Left ventricle myocardium inferior (tissue), 1 donor: ENCODE data around the gene UBE2C. TPM values are rescaled to one million over a fixed set of nuclear protein-coding genes. Genes with fewer than 3 reads are reported as not detected.

Experiments used
- DNase-seq: peaks from one replicate; pipeline ENCODE4 v3.0.0-alpha.2; 2020
- H3K27ac ChIP-seq: fragments of 200-600 bp; replicated peaks from 2 replicates; pipeline ENCODE4 v1.8.0; 2021
- H3K27me3 ChIP-seq: fragments of 200-600 bp; 2 replicates; pipeline ENCODE4 v1.8.0; 2021; ENCODE audit warnings: low read depth
- H3K36me3 ChIP-seq: fragments of 200-600 bp; 2 replicates; pipeline ENCODE4 v1.8.0; 2021
- H3K4me1 ChIP-seq: fragments of 200-600 bp; 2 replicates; pipeline ENCODE4 v1.8.0; 2021
- H3K4me3 ChIP-seq: fragments of 200-600 bp; 2 replicates; pipeline ENCODE4 v1.8.0; 2021; ENCODE audit warnings: mild to moderate bottlenecking, moderate library complexity
- H3K9me3 ChIP-seq: fragments of 200-600 bp; replicated peaks from 2 replicates; pipeline ENCODE4 v1.8.0; 2021
- CTCF ChIP-seq: fragments of 200-600 bp; IDR thresholded peaks from 2 replicates; pipeline ENCODE4 v1.8.0; 2021; ENCODE audit warnings: antibody characterized with exemption, mild to moderate bottlenecking, borderline replicate concordance
- intact Hi-C: fragments of 100-400 bp; cut with micrococcal nuclease; formaldehyde crosslinking; loops from one replicate; pipeline ENCODE4 v1.11.0; 2022
- total RNA-seq: library from RNA; stranded (reverse); fragmentation: NEBNext Ultra II Directional; extraction: Animal tissue kit (Norgen Biotek cat#: 25700); gene quantifications from one replicate; pipeline ENCODE4 v1.2.1, GENCODE V29; 2021
- donor health status: DM: no; HTN: yes; CAD: no; lungs with severe emphysema.

UBE2C gene
- total RNA-seq, 1 donor from 2014 or later = 0.91 TPM

DNA sequence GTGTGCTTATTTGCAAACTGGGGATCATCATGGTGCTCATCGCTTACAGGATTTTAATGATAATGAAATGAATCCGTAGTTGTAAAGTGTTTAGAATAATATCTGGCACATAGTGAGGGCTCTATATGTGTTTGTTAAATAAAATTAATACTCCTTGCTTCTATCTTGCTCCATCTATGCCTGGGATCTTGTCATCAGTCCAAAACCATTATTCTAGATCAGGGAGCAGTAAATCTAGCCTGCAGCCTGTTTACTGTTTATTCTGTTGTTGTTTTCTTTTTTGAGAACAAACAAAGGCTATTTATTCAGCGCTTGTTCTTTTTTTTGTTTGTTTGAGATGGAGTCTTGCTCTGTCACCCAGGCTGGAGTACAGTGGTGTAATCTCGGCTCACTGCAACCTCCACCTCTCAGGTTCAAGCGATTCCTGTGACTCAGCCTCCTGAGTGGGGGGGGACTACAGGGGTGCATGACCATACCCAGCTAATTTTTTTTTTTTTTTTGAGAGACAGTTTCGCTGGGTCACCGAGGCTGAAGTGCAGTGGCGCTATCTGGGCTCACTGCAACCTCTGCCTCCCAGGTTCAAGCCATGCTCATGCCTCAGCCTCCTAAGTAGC is 36.6 kb downstream of the UBE2C start:
- H3K4me3 ChIP-seq = no peak overlapping the region
- intact Hi-C loops = no loop called here
- no peaks in the 10 kb centered on the region for H3K9me3 ChIP-seq
- DNase-seq = no peak
- H3K36me3 ChIP-seq = peaks cover 68% of the 10 kb centered on the region
- no peak overlapping the region for H3K27ac ChIP-seq
- peaks cover 14% of the 10 kb centered on the region for H3K4me1 ChIP-seq
- H3K27me3 ChIP-seq = no peaks in the 10 kb centered on the region
- no peak for TF ChIP-seq CTCF

DNA sequence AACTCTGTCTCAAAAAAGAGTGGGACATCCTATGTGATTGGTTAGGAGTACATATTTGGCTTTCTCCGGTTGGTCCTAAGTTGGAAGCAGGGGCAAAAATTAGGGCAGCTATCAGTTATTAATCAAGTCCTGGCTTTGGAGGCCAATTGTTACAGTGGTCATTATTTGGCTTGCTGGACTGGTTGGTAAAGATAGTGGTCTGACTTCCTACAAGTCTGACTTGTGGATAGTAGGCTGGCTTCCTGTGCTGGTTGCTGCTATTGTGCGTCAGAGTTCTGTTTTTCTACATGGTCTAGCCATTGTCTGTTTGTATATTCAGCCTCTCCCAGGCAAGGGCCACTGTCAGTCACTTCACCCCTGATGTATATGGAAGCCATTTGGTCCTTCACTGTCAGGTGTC is 37.8 kb downstream of the UBE2C start:
- H3K4me3 ChIP-seq = no peak overlapping the region
- intact Hi-C loops = no loop called here
- H3K9me3 ChIP-seq = no peaks in the 10 kb centered on the region
- peaks cover 21% of the 10 kb centered on the region for H3K4me1 ChIP-seq
- peaks cover 64% of the 10 kb centered on the region for H3K36me3 ChIP-seq
- H3K27me3 ChIP-seq = no peaks in the 10 kb centered on the region
- no peak for DNase-seq
- H3K27ac ChIP-seq = no peak overlapping the region
- TF ChIP-seq CTCF = no peak

DNA sequence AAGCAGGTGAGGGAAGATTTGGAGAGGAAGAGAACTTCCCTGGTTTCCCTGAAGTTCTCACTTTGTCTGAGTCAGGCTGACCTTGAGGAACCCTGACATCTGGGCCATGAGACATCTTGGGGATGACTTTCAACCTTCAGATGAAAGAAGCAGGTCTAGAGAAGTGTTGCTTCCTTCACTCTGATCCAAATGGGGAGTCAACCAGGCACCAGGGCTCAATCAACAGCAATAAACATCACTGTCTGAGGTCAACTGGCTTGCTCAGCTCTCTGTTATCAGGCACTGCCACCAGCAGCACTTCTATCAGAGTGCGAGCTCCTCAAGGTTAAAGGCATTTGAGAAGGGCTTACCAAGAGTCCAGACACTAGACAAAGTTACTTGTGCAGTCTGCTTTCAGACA is 38.5 kb downstream of the UBE2C start:
- H3K27ac ChIP-seq = peak overlapping the region; percentile 27
- no peak for TF ChIP-seq CTCF
- DNase-seq = no peak

GRCh38 chr20:45851501-45851900 is 39.1 kb downstream of the UBE2C start:
- peaks cover 54% of the 10 kb centered on the region for H3K36me3 ChIP-seq
- intact Hi-C loops = no loop called here
- H3K27ac ChIP-seq = peak overlapping the region; percentile 27
- no peaks in the 10 kb centered on the region for H3K9me3 ChIP-seq
- DNase-seq = no peak
- H3K27me3 ChIP-seq = no peaks in the 10 kb centered on the region
- H3K4me1 ChIP-seq = peaks cover 34% of the 10 kb centered on the region
- no peak overlapping the region for H3K4me3 ChIP-seq
- TF ChIP-seq CTCF = no peak

More for the DNA sequence above, 38.5 kb downstream of the UBE2C start:
- Histone ChIP-seq H3K4me3 (no peak overlapping the region), H3K4me1 (peaks cover 28% of the 10 kb centered on the region), H3K27me3 (no peaks in the 10 kb centered on the region), H3K9me3 (no peaks in the 10 kb centered on the region), H3K36me3 (peaks cover 57% of the 10 kb centered on the region)
- intact Hi-C loops = no loop called here

GRCh38 chr20:45852326-45852725 is 39.9 kb downstream of the UBE2C start:
- Histone ChIP-seq H3K36me3 (peaks cover 45% of the 10 kb centered on the region), H3K9me3 (no peaks in the 10 kb centered on the region)

More at GRCh38 chr20:45852326-45852725, 39.9 kb downstream of the UBE2C start:
- peaks cover 40% of the 10 kb centered on the region for H3K4me1 ChIP-seq
- TF ChIP-seq CTCF = no peak
- no peak overlapping the region for H3K4me3 ChIP-seq
- DNase-seq = no peak
- intact Hi-C loops = no loop called here
- H3K27me3 ChIP-seq = no peaks in the 10 kb centered on the region
- H3K27ac ChIP-seq = no peak overlapping the region
